Neuronal stem cell (in vitro differentiated cells): ENCODE data around the gene CREB3L1.

ENCODE experiments used
- DNase-seq: peaks from one replicate; pipeline ENCODE4 v3.0.0-alpha.2; 2013; ENCODE audit warnings: low spot score
- H2AFZ ChIP-seq: one replicate; pipeline ENCODE4 v1.6.1; 2013; ENCODE audit warnings: mild to moderate bottlenecking, low read length, inconsistent platforms
- H2AK5ac ChIP-seq: 2 replicates; pipeline ENCODE4 v1.6.1; 2013; ENCODE audit warnings: low read depth, mild to moderate bottlenecking, inconsistent platforms, low read length, moderate library complexity, mixed read lengths
- H2BK120ac ChIP-seq: 2 replicates; pipeline ENCODE4 v1.6.1; 2013; ENCODE audit warnings: low read depth, mild to moderate bottlenecking, inconsistent platforms, low read length, moderate library complexity, mixed read lengths
- H2BK12ac ChIP-seq: one replicate; pipeline ENCODE4 v1.6.1; 2013; ENCODE audit warnings: low read length, inconsistent platforms
- H2BK15ac ChIP-seq: 2 replicates; pipeline ENCODE4 v1.6.1; 2013; ENCODE audit warnings: mild to moderate bottlenecking, low read length, inconsistent platforms, mixed read lengths
- H2BK5ac ChIP-seq: one replicate; pipeline ENCODE4 v1.6.1; 2013; ENCODE audit warnings: inconsistent platforms, mild to moderate bottlenecking, low read length, moderate library complexity
- H3K14ac ChIP-seq: one replicate; pipeline ENCODE4 v1.6.1; 2013; ENCODE audit warnings: low read length, inconsistent platforms
- H3K18ac ChIP-seq: 2 replicates; pipeline ENCODE4 v1.6.1; 2013; ENCODE audit warnings: low read length, inconsistent platforms
- H3K23ac ChIP-seq: 2 replicates; pipeline ENCODE4 v1.6.1; 2013; ENCODE audit warnings: low read depth, mild to moderate bottlenecking, mixed read lengths, low read length, inconsistent platforms; ENCODE audit not compliant: poor library complexity
- H3K27ac ChIP-seq: replicated peaks from 3 replicates; pipeline ENCODE4 v1.5.1; 2013; ENCODE audit warnings: low read length, inconsistent platforms
- H3K27me3 ChIP-seq, 3 experiments: 2 replicates each; pipeline ENCODE4 v1.6.1; 2013; ENCODE audit warnings: low read length in 3 of 3, mild to moderate bottlenecking in 2 of 3, inconsistent platforms in 1 of 3, low read depth in 1 of 3, mixed read lengths in 1 of 3, moderate library complexity in 1 of 3; ENCODE audit not compliant: control insufficient read depth in 3 of 3, insufficient read depth in 3 of 3
- H3K36me3 ChIP-seq, 2 donors: replicated peaks in 1 of 2; 2 replicates each; pipeline ENCODE4 v1.6.1; 2013; ENCODE audit warnings: low read length in 2 of 2; ENCODE audit not compliant: control insufficient read depth in 2 of 2, insufficient read depth in 2 of 2
- H3K4ac ChIP-seq: 2 replicates; pipeline ENCODE4 v1.6.1; 2013; ENCODE audit warnings: inconsistent platforms, mild to moderate bottlenecking, low read length, moderate library complexity
- H3K4me1 ChIP-seq, 2 donors: 1 replicate in 1 of 2; 2 replicates in 1 of 2; pipeline ENCODE4 v1.6.1; 2013; ENCODE audit warnings: low read length in 2 of 2, low read depth in 1 of 2; ENCODE audit not compliant: control insufficient read depth in 2 of 2, insufficient read depth in 1 of 2
- H3K4me2 ChIP-seq: one replicate; pipeline ENCODE4 v1.6.1; 2013; ENCODE audit warnings: mild to moderate bottlenecking, low read length, inconsistent platforms; ENCODE audit not compliant: insufficient read depth, poor library complexity, severe bottlenecking
- H3K4me3 ChIP-seq, 2 donors: 2 replicates each; pipeline ENCODE4 v1.5.1; 2013; ENCODE audit warnings: low read length in 2 of 2, mild to moderate bottlenecking in 2 of 2, inconsistent platforms in 1 of 2, moderate library complexity in 1 of 2
- H3K79me1 ChIP-seq: one replicate; pipeline ENCODE4 v1.6.1; 2013; ENCODE audit warnings: low read depth, mild to moderate bottlenecking, inconsistent platforms, low read length, moderate library complexity
- H3K9ac ChIP-seq: one replicate; pipeline ENCODE4 v1.6.1; 2013; ENCODE audit warnings: mild to moderate bottlenecking, low read depth, low read length, inconsistent platforms; ENCODE audit not compliant: poor library complexity
- H3K9me3 ChIP-seq, 2 donors: replicated peaks in 1 of 2; 2 replicates each; pipeline versions ENCODE3 to v1.6.1; 2013; ENCODE audit warnings: low read length in 2 of 2, mild to moderate bottlenecking in 2 of 2, inconsistent platforms in 1 of 2, low read depth in 1 of 2, mixed read lengths in 1 of 2, moderate library complexity in 1 of 2; ENCODE audit not compliant: control insufficient read depth in 2 of 2, insufficient read depth in 1 of 2
- H4K8ac ChIP-seq: one replicate; pipeline ENCODE4 v1.6.1; 2013; ENCODE audit warnings: low read depth, mild to moderate bottlenecking, inconsistent platforms, low read length, moderate library complexity
- H4K91ac ChIP-seq: one replicate; pipeline ENCODE4 v1.6.1; 2013; ENCODE audit warnings: low read length, low read depth, mild to moderate bottlenecking, inconsistent platforms; ENCODE audit not compliant: poor library complexity
- WGBS, 2 donors: extraction: QIAGEN DNeasy Blood & Tissue Kit; methylation state at CpG; one replicate each; pipeline ENCODE4 v1.1.7; 2013; ENCODE audit warnings: missing lambda C conversion rate in 2 of 2, mixed read lengths in 1 of 2; ENCODE audit not compliant: insufficient read length in 2 of 2, insufficient replicate concordance in 1 of 2; ENCODE audit errors: extremely low coverage in 2 of 2; 5-methylcytosine and 5-hydroxymethylcytosine counted together

Gene CREB3L1

GRCh38 chr11:46347637-46348311 lies 70.3 kb downstream of the CREB3L1 start:
- peaks cover 13 to 23% of the 10 kb centered on the region in 2 donors for H3K4me1 ChIP-seq
- peak overlapping the region; percentile 66 for H2AK5ac ChIP-seq
- peaks cover 14% of the 10 kb centered on the region for H3K79me1 ChIP-seq
- peak overlapping the region; percentile 97 for H3K14ac ChIP-seq
- WGBS, 2 donors, result no CpG with 5 or more reads among the region's 63 CpGs
- peak overlapping the region; percentile 77 for H2AFZ ChIP-seq
- peak overlapping the region; percentile 87 for H3K23ac ChIP-seq
- H3K9me3 ChIP-seq, result no peaks in the 10 kb centered on the region
- H2BK120ac ChIP-seq, result no peak overlapping the region
- no peak overlapping the region for H2BK12ac ChIP-seq
- H2BK15ac ChIP-seq, result peak overlapping the region; percentile 30
- peak overlapping the region; percentile 75 to 88 for H3K4me3 ChIP-seq
- peaks cover 0 to 5% (median 0%) of the 10 kb centered on the region in 3 experiments for H3K27me3 ChIP-seq
- peak overlapping the region; percentile 94 for H3K18ac ChIP-seq
- peak overlapping the region; percentile 94 for H3K9ac ChIP-seq
- no peak overlapping the region for H4K91ac ChIP-seq
- peaks cover 0 to 4% of the 10 kb centered on the region in 2 donors for H3K36me3 ChIP-seq
- H4K8ac ChIP-seq, result no peak overlapping the region
- no peak overlapping the region for H3K27ac ChIP-seq
- peak overlapping the region; percentile 95 for H3K4me2 ChIP-seq
- no peak overlapping the region for H3K4ac ChIP-seq
- DNase-seq, result no peak
- H2BK5ac ChIP-seq, result peak overlapping the region; percentile 47

- H3K4me1 ChIP-seq, result peaks cover 18 to 23% of the 10 kb centered on the region in 2 donors
- DNase-seq, result no peak
- no peak overlapping the region for H3K18ac ChIP-seq
- no peak overlapping the region for H4K91ac ChIP-seq
- no peak overlapping the region for H3K4ac ChIP-seq
- peaks cover 0 to 4% of the 10 kb centered on the region in 2 donors for H3K36me3 ChIP-seq
- no CpG with 5 or more reads among the region's 18 CpGs for WGBS, 2 donors
- H3K4me2 ChIP-seq, result no peak overlapping the region
- H3K27ac ChIP-seq, result no peak overlapping the region
- H3K9me3 ChIP-seq, result no peaks in the 10 kb centered on the region
- H2AFZ ChIP-seq, result no peak overlapping the region
- H2BK120ac ChIP-seq, result no peak overlapping the region
- peak overlapping the region in 1 of 2 donors; percentile 75 for H3K4me3 ChIP-seq
- H2BK15ac ChIP-seq, result no peak overlapping the region
- H3K9ac ChIP-seq, result no peak overlapping the region
- H2BK12ac ChIP-seq, result no peak overlapping the region
- H4K8ac ChIP-seq, result no peak overlapping the region
- no peak overlapping the region for H3K23ac ChIP-seq
- H2BK5ac ChIP-seq, result no peak overlapping the region
- H2AK5ac ChIP-seq, result no peak overlapping the region
- H3K27me3 ChIP-seq, result peaks cover 0 to 5% (median 0%) of the 10 kb centered on the region in 3 experiments
- no peak overlapping the region for H3K14ac ChIP-seq
- peaks cover 15% of the 10 kb centered on the region for H3K79me1 ChIP-seq
These were observed 71.3 kb downstream of the CREB3L1 start for GRCh38 chr11:46348566-46349401.

GRCh38 chr11:46350695-46351094 lies 73.2 kb downstream of the CREB3L1 start:
- no peak overlapping the region for H3K27ac ChIP-seq
- no peak overlapping the region for H4K91ac ChIP-seq
- no peak overlapping the region for H3K4me2 ChIP-seq
- H3K23ac ChIP-seq, result no peak overlapping the region
- H2BK15ac ChIP-seq, result no peak overlapping the region
- H3K4me1 ChIP-seq, result peaks cover 14 to 23% of the 10 kb centered on the region in 2 donors
- no peaks in the 10 kb centered on the region for H3K9me3 ChIP-seq
- H3K36me3 ChIP-seq, result peaks cover 0 to 8% of the 10 kb centered on the region in 2 donors
- WGBS, 2 donors, result no CpG with 5 or more reads among the region's 3 CpGs
- no peak overlapping the region for H3K4ac ChIP-seq
- H2BK120ac ChIP-seq, result no peak overlapping the region
- H3K9ac ChIP-seq, result no peak overlapping the region
- H3K14ac ChIP-seq, result no peak overlapping the region
- no peak overlapping the region for H3K18ac ChIP-seq
- no peak overlapping the region for H2AK5ac ChIP-seq
- H2AFZ ChIP-seq, result no peak overlapping the region
- no peak overlapping the region for H2BK5ac ChIP-seq
- H3K27me3 ChIP-seq, result peaks cover 0 to 5% (median 0%) of the 10 kb centered on the region in 3 experiments
- H3K79me1 ChIP-seq, result peaks cover 15% of the 10 kb centered on the region
- H3K4me3 ChIP-seq, result no peak overlapping the region
- DNase-seq, result no peak
- no peak overlapping the region for H4K8ac ChIP-seq
- no peak overlapping the region for H2BK12ac ChIP-seq

GRCh38 chr11:46351148-46351547 lies 73.7 kb downstream of the CREB3L1 start:
- peaks cover 14 to 24% of the 10 kb centered on the region in 2 donors for H3K4me1 ChIP-seq
- WGBS, 2 donors, result no CpG with 5 or more reads among the region's 8 CpGs
- H3K4me2 ChIP-seq, result no peak overlapping the region
- no peak overlapping the region for H3K14ac ChIP-seq
- H3K36me3 ChIP-seq, result peaks cover 0 to 8% of the 10 kb centered on the region in 2 donors
- H4K91ac ChIP-seq, result no peak overlapping the region
- peaks cover 0 to 5% (median 0%) of the 10 kb centered on the region in 3 experiments for H3K27me3 ChIP-seq
- H2AFZ ChIP-seq, result no peak overlapping the region
- no peak for DNase-seq
- no peak overlapping the region for H3K4me3 ChIP-seq
- no peak overlapping the region for H2AK5ac ChIP-seq
- no peak overlapping the region for H2BK12ac ChIP-seq
- no peak overlapping the region for H2BK5ac ChIP-seq
- H3K79me1 ChIP-seq, result peaks cover 15% of the 10 kb centered on the region
- no peak overlapping the region for H2BK15ac ChIP-seq
- H3K27ac ChIP-seq, result no peak overlapping the region
- H2BK120ac ChIP-seq, result no peak overlapping the region
- H3K23ac ChIP-seq, result no peak overlapping the region
- peak overlapping the region; percentile 76 for H3K9ac ChIP-seq
- H3K18ac ChIP-seq, result peak overlapping the region; percentile 52
- H3K4ac ChIP-seq, result no peak overlapping the region
- H4K8ac ChIP-seq, result no peak overlapping the region
- no peaks in the 10 kb centered on the region for H3K9me3 ChIP-seq
